Upper lobe of left lung (tissue), 6 donors: ENCODE data around the gene TRIM14. TPM values are rescaled to one million over a fixed set of nuclear protein-coding genes. Genes with fewer than 3 reads are reported as not detected.
"Not testable (repeated sequence)": the region's sequence is repeated elsewhere in the genome, so short reads cannot be mapped to it uniquely, and the experiment has no call there.

ENCODE experiments used
- ATAC-seq, 2 donors: fragments of 200-7000 bp; cut with Tn5 transposase; one replicate each; pipeline ENCODE4 v1.9.1; 2022; ENCODE audit warnings: mild to moderate bottlenecking in 2 of 2, moderate library complexity in 2 of 2; ENCODE audit not compliant: low FRiP score in 2 of 2
- DNase-seq, 2 donors: peaks; one replicate each; pipeline ENCODE4 v3.0.0-alpha.2; 2019 to 2020
- H3K27ac ChIP-seq, 4 donors: fragments of 200-600 bp; sonication (generic); one replicate each; pipeline ENCODE4 v1.5.1; 2016 to 2019
- H3K27me3 ChIP-seq, 4 donors: fragments of 200-600 bp; sonication (generic); one replicate each; pipeline ENCODE4 v1.5.1; 2017 to 2019
- H3K36me3 ChIP-seq, 4 donors: fragments of 200-600 bp; sonication (generic); one replicate each; pipeline ENCODE4 v1.5.1; 2016 to 2019
- H3K4me1 ChIP-seq, 4 donors: fragments of 200-600 bp; sonication (generic); one replicate each; pipeline ENCODE4 v1.5.1; 2018 to 2019
- H3K4me3 ChIP-seq, 4 donors: fragments of 200-600 bp; sonication (generic); one replicate each; pipeline ENCODE4 v1.5.1; 2017 to 2019; ENCODE audit warnings: mild to moderate bottlenecking in 2 of 4, moderate library complexity in 1 of 4
- H3K9me3 ChIP-seq, 4 donors: fragments of 200-600 bp; sonication (generic); one replicate each; pipeline ENCODE4 v1.5.1; 2018 to 2019
- CTCF ChIP-seq, 6 experiments: fragments of 450-650 bp in 4 of 6; fragments of 200-600 bp in 2 of 6; sonication (generic) in 2 of 6; IDR thresholded peaks; one replicate each; pipeline ENCODE4 v1.5.1; 2016 to 2019; ENCODE audit warnings: antibody characterized with exemption in 6 of 6
- EP300 ChIP-seq, 4 donors: sonication (generic); formaldehyde crosslinking; IDR thresholded peaks; one replicate each; pipeline ENCODE4 v1.5.1; 2017; ENCODE audit warnings: antibody characterized with exemption in 4 of 4, control low read depth in 2 of 4
- POLR2A ChIP-seq, 4 donors: fragments of 450-650 bp; IDR thresholded peaks; one replicate each; pipeline ENCODE4 v1.5.1; 2016 to 2017; ENCODE audit warnings: antibody characterized with exemption in 4 of 4, mild to moderate bottlenecking in 2 of 4
- POLR2AphosphoS5 ChIP-seq, 2 donors: sonication (generic); formaldehyde crosslinking; IDR thresholded peaks; one replicate each; pipeline ENCODE4 v1.5.1; 2017; ENCODE audit warnings: antibody characterized with exemption in 2 of 2
- WGBS, 2 donors: methylation state at CpG; one replicate each; pipeline ENCODE4 v1.1.5; 2017 to 2018; 5-methylcytosine and 5-hydroxymethylcytosine counted together
- total RNA-seq, 6 donors: library from RNA; depleted of rRNA in 4 of 6; stranded (reverse); fragments of >200 nt in 4 of 6; gene quantifications; one replicate each; pipeline versions ENCODE4 v1.1.0 to v1.2.1, GENCODE V29; 2016 to 2021
- donor health status: DM: no; HTN: no; CAD: no; lungs with moderate emphysema.
- donor health status: DM: no; HTN: yes; CAD: no; lungs with severe emphysema.

Gene TRIM14
- total RNA-seq, 6 donors from 2014 or later = 28.6 to 52.1 (median 46.2) TPM

GRCh38 chr9:98078895-98079294, 40.1 kb downstream of the TRIM14 start:
- Histone ChIP-seq H3K4me1 (peaks cover 20 to 39% (median 23%) of the 10 kb centered on the region in 4 donors), H3K27ac (no peak overlapping the region), H3K9me3 (no peaks in the 10 kb centered on the region), H3K36me3 (peaks cover 7 to 70% (median 49%) of the 10 kb centered on the region in 4 donors), H3K4me3 (no peak overlapping the region), H3K27me3 (no peaks in the 10 kb centered on the region)
- TF ChIP-seq CTCF (IDR thresholded peaks at IDR 0.05) = no peak
- TF ChIP-seq POLR2AphosphoS5 (IDR thresholded peaks at IDR 0.05) = no peak
- no peak for TF ChIP-seq POLR2A (IDR thresholded peaks at IDR 0.05)
- DNase-seq (no peak), ATAC-seq (no peak)
- WGBS, 2 donors = 84 to 86% methylated on average over 5 of the region's 5 CpGs

GRCh38 chr9:98076514-98076890, 42.5 kb downstream of the TRIM14 start:
- DNase-seq, ATAC-seq, H3K9me3 ChIP-seq, H3K27me3 ChIP-seq, H3K4me3 ChIP-seq: not testable (repeated sequence)
- WGBS, 2 donors = 88 to 90% methylated on average over 8 of the region's 8 CpGs
- peaks cover 17 to 55% (median 35%) of the 10 kb centered on the region in 4 donors for H3K4me1 ChIP-seq
- peak overlapping the region in 2 of 4 donors; percentile 47 to 69 for H3K27ac ChIP-seq
- H3K36me3 ChIP-seq = peaks cover 5 to 46% (median 31%) of the 10 kb centered on the region in 4 donors

GRCh38 chr9:98075332-98075805, 43.7 kb downstream of the TRIM14 start:
- 30 to 42% methylated on average over 6 of the region's 6 CpGs for WGBS, 2 donors

GRCh38 chr9:98074115-98074990, 44.7 kb downstream of the TRIM14 start:
- Histone ChIP-seq H3K4me1 (peaks cover 17 to 51% (median 36%) of the 10 kb centered on the region in 4 donors), H3K27ac (peak overlapping the region; percentile 36 to 74 (median 56)), H3K4me3 (no peak overlapping the region), H3K36me3 (peaks cover 0 to 30% (median 18%) of the 10 kb centered on the region in 4 donors), H3K9me3 (no peaks in the 10 kb centered on the region), H3K27me3 (no peaks in the 10 kb centered on the region)
- ATAC-seq (peak; percentile 76 to 86), DNase-seq (peak in 1 of 2 donors; percentile 69)
- TF ChIP-seq POLR2AphosphoS5 (IDR thresholded peaks at IDR 0.05) = no peak
- TF ChIP-seq CTCF (IDR thresholded peaks at IDR 0.05) = peak; percentile 78 to 93 (median 86)
- WGBS, 2 donors = 34 to 38% methylated on average over 13 of the region's 13 CpGs

More at GRCh38 chr9:98075332-98075805, 43.7 kb downstream of the TRIM14 start:
- Histone ChIP-seq H3K36me3 (peaks cover 0 to 35% (median 23%) of the 10 kb centered on the region in 4 donors), H3K4me3 (no peak overlapping the region), H3K27me3 (no peaks in the 10 kb centered on the region), H3K4me1 (peaks cover 17 to 51% (median 36%) of the 10 kb centered on the region in 4 donors), H3K9me3 (no peaks in the 10 kb centered on the region), H3K27ac (peak overlapping the region in 3 of 4 donors; percentile 17 to 74 (median 69))
- no peak for DNase-seq
- TF ChIP-seq POLR2A (IDR thresholded peaks at IDR 0.05) (no peak), EP300 (IDR thresholded peaks at IDR 0.05) (no peak), POLR2AphosphoS5 (IDR thresholded peaks at IDR 0.05) (no peak), CTCF (IDR thresholded peaks at IDR 0.05) (no peak)
- ATAC-seq = peak in 1 of 2 donors; percentile 76

- Histone ChIP-seq H3K27me3 (no peaks in the 10 kb centered on the region), H3K27ac (peak overlapping the region; percentile 42 to 74 (median 71)), H3K4me1 (peaks cover 17 to 51% (median 36%) of the 10 kb centered on the region in 4 donors), H3K4me3 (no peak overlapping the region), H3K9me3 (no peaks in the 10 kb centered on the region), H3K36me3 (peaks cover 0 to 10% (median 1%) of the 10 kb centered on the region in 4 donors)
- TF ChIP-seq EP300 (IDR thresholded peaks at IDR 0.05) (no peak), POLR2A (IDR thresholded peaks at IDR 0.05) (no peak), POLR2AphosphoS5 (IDR thresholded peaks at IDR 0.05) (no peak), CTCF (IDR thresholded peaks at IDR 0.05) (no peak)
- 74 to 82% methylated on average over 9 of the region's 9 CpGs for WGBS, 2 donors
- DNase-seq = no peak
- ATAC-seq = no peak
Measured at GRCh38 chr9:98071737-98072136, 47.3 kb downstream of the TRIM14 start.
